ENCODE results near the gene HNMT.

- TF ChIP-seq CTCF (IDR thresholded peaks at IDR 0.05) (no peak), POLR2A (IDR thresholded peaks at IDR 0.05) (no peak)
Observed at GRCh38 chr2:138040616-138041015, 76.3 kb downstream of the HNMT start.
